HG03103 (cell line): ENCODE data around the gene PPP1R1C.

ENCODE experiments used
- ATAC-seq: cut with Tn5 transposase; IDR thresholded peaks from one replicate; pipeline ENCODE4 v1.9.1; 2021; ENCODE audit warnings: low read depth; ENCODE audit not compliant: unreplicated experiment

The PPP1R1C gene

DNA sequence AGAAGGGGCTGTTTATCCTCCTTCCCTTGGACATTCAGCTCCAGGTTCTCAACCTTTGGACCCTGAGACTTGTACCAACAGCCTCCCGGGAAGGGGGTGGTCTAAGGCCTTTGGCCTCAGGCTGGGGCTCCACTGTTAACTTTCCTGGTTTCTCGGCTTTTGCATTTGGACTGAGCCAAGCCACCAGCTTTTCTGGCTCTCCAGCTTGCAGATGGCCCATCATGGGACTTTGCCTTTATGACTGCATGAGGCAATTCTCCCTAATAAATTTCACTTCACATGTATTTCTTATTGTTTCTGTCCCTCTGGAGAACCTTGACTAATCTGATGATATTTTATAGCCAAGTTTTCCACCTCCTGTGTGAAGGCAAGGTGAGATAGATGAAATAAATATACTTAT is 180.8 kb downstream of the PPP1R1C start:
- no peak for ATAC-seq

DNA sequence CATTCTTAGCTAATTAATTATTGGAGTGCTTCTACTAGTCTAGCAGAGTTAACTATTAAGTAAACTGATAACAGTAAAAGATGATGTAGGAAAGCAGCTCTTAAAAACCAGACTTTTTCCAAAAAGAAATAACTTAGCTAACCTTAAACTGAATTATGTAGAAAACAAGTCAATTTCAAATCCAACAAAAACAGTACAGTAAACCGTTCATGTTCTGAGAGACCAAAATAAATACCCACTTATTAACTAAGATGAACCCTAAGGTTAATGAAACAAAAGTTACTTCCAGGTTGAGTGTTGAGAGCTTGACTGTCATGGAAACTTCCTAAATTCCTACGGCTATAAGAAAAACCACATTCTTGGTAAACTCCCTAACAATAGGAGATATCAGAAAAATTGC is 181.2 kb downstream of the PPP1R1C start:
- ATAC-seq: no peak
